GM19452 (cell line): ENCODE measurements around the gene PPIL1.

Source experiments
- ATAC-seq: cut with Tn5 transposase; IDR thresholded peaks from one replicate; pipeline ENCODE4 v1.9.1; 2021; ENCODE audit not compliant: unreplicated experiment

The PPIL1 gene

GRCh38 chr6:36888654-36889481 lies 14.3 kb upstream of the PPIL1 start:
- no peak for ATAC-seq

GRCh38 chr6:36888115-36888643 lies 13.6 kb upstream of the PPIL1 start:
- no peak for ATAC-seq

GRCh38 chr6:36886950-36887618 lies 12.5 kb upstream of the PPIL1 start:
- no peak for ATAC-seq

GRCh38 chr6:36885461-36886401 lies 11.1 kb upstream of the PPIL1 start, which contains the start of gene C6orf89:
Gene C6orf89 (plus strand): TSS chr6:36885952. CDS start chr6:36899445, 13,493 bp downstream.
- ATAC-seq, result peak; percentile 89

- no peak for ATAC-seq
Measured at GRCh38 chr6:36884610-36885009, 10.0 kb upstream of the PPIL1 start.

GRCh38 chr6:36875250-36875633 lies 639 bp upstream of the PPIL1 start:
- ATAC-seq, result no peak

- ATAC-seq, result no peak
Measured at GRCh38 chr6:36873612-36874442, 776 bp downstream of the PPIL1 start.

GRCh38 chr6:36873115-36873514 lies 1.5 kb downstream of the PPIL1 start:
- no peak for ATAC-seq

- ATAC-seq, result no peak
Measured at GRCh38 chr6:36871686-36872085, 2.9 kb downstream of the PPIL1 start.

- no peak for ATAC-seq
Measured at GRCh38 chr6:36867471-36868224, 7.0 kb downstream of the PPIL1 start.

GRCh38 chr6:36865835-36866234 lies 8.8 kb downstream of the PPIL1 start:
- no peak for ATAC-seq

GRCh38 chr6:36863670-36864540 lies 10.7 kb downstream of the PPIL1 start:
- no peak for ATAC-seq

- no peak for ATAC-seq
Measured at GRCh38 chr6:36862848-36863382, 11.7 kb downstream of the PPIL1 start.

- no peak for ATAC-seq
Measured at GRCh38 chr6:36862164-36862847, 12.3 kb downstream of the PPIL1 start.

GRCh38 chr6:36860126-36860525 lies 14.5 kb downstream of the PPIL1 start:
- no peak for ATAC-seq

- no peak for ATAC-seq
Measured at GRCh38 chr6:36858407-36858981, 16.1 kb downstream of the PPIL1 start.

- ATAC-seq, result no peak
Measured at GRCh38 chr6:36857325-36857724, 17.3 kb downstream of the PPIL1 start.
